GM19395 (cell line): ENCODE results near the gene ITSN1.
"Not testable (repeated sequence)": the region's sequence is repeated elsewhere in the genome, so short reads cannot be mapped to it uniquely, and the experiment has no call there.

ENCODE experiments used
- ATAC-seq: cut with Tn5 transposase; IDR thresholded peaks from one replicate; pipeline ENCODE4 v1.9.1; 2021; ENCODE audit warnings: mild to moderate bottlenecking, moderate library complexity; ENCODE audit not compliant: unreplicated experiment

Gene ITSN1

GRCh38 chr21:33650929-33651509 is 8.7 kb downstream of the ITSN1 start:
- no peak for ATAC-seq

- no peak for ATAC-seq
Observed at GRCh38 chr21:33651965-33652680, 9.8 kb downstream of the ITSN1 start.

- no peak for ATAC-seq
Observed at GRCh38 chr21:33654412-33654811, 12.1 kb downstream of the ITSN1 start.

GRCh38 chr21:33655588-33656221 is 13.4 kb downstream of the ITSN1 start:
- ATAC-seq = no peak

GRCh38 chr21:33657124-33657820 is 15.0 kb downstream of the ITSN1 start:
- no peak for ATAC-seq

DNA sequence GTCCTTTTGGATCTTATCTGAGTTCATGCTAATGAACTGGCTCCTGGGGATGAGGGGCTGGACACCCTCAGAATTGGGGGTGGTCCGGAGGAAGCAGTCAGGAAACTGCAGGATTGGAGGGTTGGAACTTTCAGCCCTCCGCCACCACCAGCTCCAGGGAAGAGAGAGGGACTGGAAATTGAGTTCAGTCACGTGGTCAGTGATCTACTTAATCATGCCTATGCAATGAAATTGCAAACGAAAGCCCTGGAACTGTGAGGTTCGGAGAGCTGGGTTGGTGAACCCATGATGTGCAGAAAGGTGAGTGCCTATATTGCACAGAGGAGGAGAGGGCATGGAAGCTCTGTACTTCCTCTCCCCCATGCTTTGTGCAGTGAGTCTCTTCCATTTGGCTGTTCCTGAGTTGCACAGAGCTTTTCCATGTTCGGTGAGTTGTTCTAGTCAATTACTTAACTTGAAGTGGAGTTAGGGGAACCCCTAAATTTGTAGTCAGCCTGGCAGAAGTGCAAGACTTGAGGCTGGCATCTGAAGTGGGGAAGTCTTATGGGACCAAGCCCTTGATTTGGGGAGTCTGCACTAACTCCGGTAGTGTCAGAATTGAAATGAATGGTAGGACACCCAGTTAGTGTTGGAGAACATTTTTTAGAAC is 16.7 kb downstream of the ITSN1 start:
- no peak for ATAC-seq

- ATAC-seq = no peak
Observed at GRCh38 chr21:33659568-33659949, 17.3 kb downstream of the ITSN1 start.

DNA sequence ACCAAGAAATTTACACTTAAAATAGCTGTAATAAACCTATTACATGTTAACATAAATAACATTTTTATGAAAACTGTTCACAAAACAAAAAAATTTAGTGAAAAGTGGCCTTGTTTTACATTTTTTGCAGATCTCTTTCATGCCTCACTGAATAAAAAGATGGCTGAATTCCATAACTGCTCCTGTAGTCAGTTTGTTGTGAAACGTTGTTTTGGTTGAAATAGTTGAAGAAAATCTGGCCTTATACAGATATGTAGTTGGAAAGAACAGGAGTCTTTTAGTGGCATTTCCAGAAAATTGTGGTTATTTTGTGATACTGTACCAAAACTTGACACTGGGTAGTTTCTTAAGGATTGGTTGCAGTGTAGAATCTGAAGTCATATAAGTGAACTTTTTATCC is 18.1 kb downstream of the ITSN1 start:
- ATAC-seq = no peak

- ATAC-seq = no peak
Observed at GRCh38 chr21:33661146-33661545, 18.8 kb downstream of the ITSN1 start.

GRCh38 chr21:33662046-33662445 is 19.7 kb downstream of the ITSN1 start:
- no peak for ATAC-seq

DNA sequence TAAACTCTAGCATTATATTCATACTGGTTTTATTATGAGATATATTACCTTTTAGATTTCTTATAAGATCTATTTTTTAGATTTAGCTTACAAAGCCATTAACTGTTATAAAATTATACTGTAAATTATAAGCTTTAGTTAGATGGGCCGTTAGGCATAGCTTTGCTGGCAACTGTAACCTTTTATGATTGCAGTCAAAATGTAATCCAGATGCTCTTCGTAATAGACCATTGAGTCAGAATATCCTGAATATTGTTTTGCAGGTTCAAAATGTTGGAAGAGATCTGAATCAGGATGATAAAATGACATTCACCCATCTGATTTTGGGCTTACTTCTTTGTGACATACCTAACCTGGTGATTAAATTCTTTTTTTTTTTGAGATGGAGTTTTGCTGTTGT is 20.9 kb downstream of the ITSN1 start:
- no peak for ATAC-seq

GRCh38 chr21:33664135-33664534 is 21.8 kb downstream of the ITSN1 start:
- ATAC-seq = no peak

GRCh38 chr21:33666153-33666552 is 23.9 kb downstream of the ITSN1 start:
- no peak for ATAC-seq

- ATAC-seq = no peak
Observed at GRCh38 chr21:33667636-33668035, 25.3 kb downstream of the ITSN1 start.

GRCh38 chr21:33668180-33668579 is 25.9 kb downstream of the ITSN1 start:
- ATAC-seq = no peak

- no peak for ATAC-seq
Observed at GRCh38 chr21:33668620-33669019, 26.3 kb downstream of the ITSN1 start.

- no peak for ATAC-seq
Observed at GRCh38 chr21:33670076-33670978, 28.0 kb downstream of the ITSN1 start.

DNA sequence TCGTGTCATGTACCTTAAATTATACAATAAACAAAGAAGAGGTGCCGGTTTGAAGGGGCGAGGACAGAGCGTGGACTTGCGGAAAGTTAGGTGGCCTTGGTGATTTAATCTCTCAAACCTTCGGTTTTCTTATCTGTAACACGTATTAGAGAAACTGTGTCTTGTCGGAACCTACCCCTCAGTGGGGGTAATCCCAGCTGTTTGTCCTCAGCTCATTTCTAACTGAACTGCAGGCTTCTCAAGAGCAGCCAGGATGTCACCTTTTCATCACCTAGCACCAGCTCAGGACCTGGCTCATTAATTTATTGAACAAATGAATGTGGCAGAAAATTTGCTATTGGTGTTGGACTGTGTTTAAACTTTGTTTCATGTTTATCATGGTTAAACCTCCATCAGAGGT is 31.2 kb downstream of the ITSN1 start:
- no peak for ATAC-seq

- ATAC-seq = no peak
Observed at GRCh38 chr21:33674226-33674625, 31.9 kb downstream of the ITSN1 start.

DNA sequence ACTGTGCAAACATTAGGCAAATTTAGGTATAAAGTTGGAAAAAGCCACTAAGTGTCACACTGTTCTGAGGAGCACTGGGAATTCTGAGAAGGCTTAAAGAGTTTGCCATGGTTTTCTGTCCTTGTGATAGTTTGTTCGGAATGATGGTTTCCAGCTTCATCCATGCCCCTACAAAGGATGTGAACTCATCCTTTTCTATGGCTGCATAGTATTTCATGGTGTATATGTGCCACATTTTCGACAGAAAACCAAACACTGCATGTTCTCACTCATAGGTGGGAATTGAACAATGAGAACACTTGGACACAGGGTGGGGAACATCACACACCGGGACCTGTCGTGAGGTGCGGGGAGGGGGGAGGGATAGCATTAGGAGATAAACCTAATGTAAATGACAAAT is 34.4 kb downstream of the ITSN1 start:
- not testable (repeated sequence) for ATAC-seq
